GM18508 (cell line): ENCODE measurements around the gene WDR7.

ENCODE experiments used
- ATAC-seq: cut with Tn5 transposase; IDR thresholded peaks from one replicate; pipeline ENCODE4 v1.9.1; 2021; ENCODE audit warnings: moderate number of reproducible peaks; ENCODE audit not compliant: insufficient read depth, unreplicated experiment

The WDR7 gene

GRCh38 chr18:56716692-56717146 is 65.6 kb downstream of the WDR7 start:
- ATAC-seq = no peak

GRCh38 chr18:56721031-56721430 is 69.9 kb downstream of the WDR7 start:
- ATAC-seq = no peak

DNA sequence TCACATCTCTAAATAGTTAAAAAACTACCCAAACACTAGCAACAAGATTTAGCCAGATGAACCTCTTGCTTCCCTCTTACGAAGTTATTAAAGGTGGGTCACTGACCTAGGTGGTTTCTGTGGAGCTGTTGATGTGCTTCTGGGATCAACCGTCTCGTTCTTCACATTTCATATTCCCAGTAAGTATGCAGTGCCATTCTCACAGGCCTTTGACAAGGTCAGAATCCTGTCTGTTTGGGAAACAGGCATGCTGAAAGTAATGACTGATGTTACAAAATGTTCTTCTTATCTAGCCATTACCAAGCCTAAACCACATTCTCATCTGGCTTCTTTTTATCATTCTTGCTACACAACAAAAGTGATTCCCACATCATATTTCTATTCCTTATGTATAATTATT is 70.3 kb downstream of the WDR7 start:
- no peak for ATAC-seq

DNA sequence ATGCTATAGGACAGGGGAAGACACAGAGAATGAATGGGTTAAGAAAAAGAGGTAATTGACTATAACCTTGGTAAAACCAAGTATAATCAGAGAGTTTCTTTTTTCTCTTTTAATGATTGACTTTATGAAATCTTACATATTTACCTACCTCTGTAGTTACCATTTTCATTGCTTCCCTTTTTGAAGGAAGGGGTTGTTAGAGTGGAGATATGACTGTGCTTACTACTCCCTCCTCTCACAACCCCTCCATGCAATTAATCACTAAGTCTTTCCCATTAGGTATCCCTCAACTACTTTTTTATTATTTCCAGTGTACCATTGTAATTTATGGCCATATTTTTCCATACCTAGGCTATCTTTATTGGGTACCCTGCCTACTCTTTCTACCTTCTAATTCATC is 71.4 kb downstream of the WDR7 start:
- no peak for ATAC-seq

DNA sequence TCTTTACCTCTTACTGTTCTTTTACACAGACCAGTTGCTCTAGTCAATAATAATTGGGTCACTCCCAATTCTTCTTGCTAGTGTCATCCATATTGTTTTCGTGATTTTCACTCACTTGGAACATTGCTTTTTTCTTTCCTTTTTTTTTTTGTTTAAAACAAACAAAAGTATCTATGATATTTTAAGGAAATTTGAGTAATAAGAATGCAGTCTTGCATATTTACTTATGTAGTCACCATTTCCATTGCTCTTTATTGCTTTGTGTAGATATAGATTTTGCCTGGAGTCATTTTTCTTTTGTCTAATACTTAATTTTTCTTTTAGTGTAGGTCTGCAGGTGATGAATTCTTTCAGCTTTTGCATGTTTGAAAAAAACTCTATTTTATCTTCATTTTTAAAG is 71.9 kb downstream of the WDR7 start:
- no peak for ATAC-seq

DNA sequence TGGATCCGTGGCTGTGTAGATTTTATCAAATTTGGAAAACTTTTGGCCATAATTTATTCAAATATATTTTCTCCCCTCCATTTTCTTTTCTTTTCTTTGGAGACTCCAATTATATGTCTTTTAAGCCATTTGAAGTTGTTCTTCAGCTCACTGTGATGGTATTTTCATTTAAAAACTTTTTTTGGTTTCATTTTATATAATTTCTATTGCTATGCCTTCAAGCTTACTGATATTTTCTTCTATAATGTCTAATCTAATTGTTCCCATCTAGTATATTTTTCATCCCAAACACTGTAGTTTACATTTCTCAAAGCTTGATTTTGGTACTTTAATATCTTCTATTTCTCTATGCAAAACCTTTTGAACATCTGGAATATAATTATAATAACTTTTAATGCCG is 72.5 kb downstream of the WDR7 start:
- no peak for ATAC-seq

DNA sequence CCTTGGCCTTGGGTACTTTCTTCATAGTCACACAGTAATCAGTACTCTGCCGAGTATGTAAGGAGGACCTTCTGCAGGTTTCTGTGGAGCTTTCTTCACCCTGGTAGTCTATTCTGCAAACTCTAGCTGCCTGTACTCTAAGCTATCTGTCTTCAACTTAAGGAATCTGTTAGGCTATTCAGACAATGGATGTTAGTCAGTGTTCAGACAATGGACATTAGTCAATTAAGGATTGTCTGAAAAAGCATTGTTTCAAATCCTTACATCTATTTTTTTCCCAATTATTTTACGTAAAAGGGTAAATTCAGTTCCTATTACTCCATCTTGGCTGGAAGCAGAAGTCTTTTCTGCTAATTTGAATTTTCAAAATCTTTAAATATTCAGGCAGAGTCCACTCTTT is 75.7 kb downstream of the WDR7 start:
- no peak for ATAC-seq

DNA sequence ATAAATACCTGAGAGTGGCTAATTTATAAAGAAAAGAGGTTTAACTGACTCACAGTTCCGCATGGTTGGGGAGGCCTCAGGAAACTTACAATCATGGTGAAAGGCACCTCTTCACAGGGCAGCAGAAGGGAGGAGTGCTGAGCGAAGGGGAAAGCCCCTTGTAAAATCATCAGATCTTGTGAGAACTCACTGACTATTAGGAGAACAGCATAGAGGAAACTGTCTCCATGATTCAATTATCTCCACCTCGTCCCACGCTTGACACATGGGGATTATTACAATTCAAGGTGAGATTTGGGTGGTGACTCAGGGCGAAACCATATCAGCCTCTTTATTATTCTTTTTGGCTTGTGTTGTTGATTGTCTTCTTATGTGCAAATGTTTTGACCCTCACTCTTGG is 76.2 kb downstream of the WDR7 start:
- no peak for ATAC-seq

DNA sequence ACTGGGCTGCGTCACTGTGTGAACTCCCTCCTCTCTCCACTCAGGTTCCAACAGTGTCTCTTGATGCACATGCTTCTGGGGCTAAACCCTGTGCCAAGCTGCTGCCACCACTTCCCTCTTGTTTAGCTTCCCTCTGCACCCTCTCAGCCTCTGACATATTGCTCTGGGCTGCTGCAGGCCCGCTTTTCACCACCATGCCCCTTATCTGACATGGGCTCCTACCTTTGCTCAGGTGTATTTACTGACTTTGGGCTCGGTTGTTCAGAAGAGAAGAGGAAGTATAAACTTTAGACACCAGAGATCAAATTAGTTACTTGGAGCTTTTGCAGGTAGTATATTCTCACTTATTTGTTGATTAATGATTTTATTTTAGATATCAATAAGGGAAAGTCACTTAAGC is 77.6 kb downstream of the WDR7 start:
- no peak for ATAC-seq

GRCh38 chr18:56738184-56738583 is 87.0 kb downstream of the WDR7 start:
- no peak for ATAC-seq

- ATAC-seq = no peak
These were observed 88.6 kb downstream of the WDR7 start for GRCh38 chr18:56739731-56740130.

- no peak for ATAC-seq
These were observed 89.5 kb downstream of the WDR7 start for GRCh38 chr18:56740645-56741044.

DNA sequence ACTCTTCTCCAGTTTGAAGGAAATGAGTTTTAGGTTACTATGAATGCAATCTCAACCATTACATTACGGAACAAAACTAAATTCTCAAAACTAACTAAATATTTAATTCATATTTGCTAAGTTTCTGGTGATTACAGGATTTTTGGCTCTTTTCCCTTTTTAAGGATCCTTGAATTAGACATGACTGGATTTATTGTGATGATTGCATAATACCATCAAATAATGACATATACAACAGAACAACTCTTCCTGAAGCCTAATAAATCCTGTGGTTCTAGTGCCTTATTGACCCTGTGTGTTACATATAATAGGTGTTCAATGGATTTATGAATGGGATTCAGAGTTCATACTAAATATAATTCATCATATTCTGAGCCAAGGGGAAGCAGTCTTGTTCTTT is 90.5 kb downstream of the WDR7 start:
- ATAC-seq = no peak

DNA sequence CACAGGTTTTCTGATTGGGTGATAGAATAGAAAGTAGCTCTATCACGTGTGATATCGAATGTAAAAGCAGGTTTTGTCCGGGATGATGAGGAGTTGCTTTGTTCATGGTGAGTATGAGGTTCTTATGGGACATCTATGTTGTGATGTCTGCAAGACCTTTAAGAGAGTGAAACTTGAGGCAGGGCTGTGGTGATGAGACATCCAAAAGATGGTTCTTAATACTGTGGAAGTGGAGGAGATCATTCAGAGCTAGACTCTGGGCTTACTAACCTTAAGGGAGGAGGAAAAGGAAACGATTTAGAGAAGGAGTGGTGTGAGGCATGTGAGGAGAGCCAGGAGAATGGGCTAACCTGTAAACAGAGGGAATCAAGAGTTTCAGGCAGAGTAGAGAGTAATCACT is 92.0 kb downstream of the WDR7 start:
- ATAC-seq = no peak

DNA sequence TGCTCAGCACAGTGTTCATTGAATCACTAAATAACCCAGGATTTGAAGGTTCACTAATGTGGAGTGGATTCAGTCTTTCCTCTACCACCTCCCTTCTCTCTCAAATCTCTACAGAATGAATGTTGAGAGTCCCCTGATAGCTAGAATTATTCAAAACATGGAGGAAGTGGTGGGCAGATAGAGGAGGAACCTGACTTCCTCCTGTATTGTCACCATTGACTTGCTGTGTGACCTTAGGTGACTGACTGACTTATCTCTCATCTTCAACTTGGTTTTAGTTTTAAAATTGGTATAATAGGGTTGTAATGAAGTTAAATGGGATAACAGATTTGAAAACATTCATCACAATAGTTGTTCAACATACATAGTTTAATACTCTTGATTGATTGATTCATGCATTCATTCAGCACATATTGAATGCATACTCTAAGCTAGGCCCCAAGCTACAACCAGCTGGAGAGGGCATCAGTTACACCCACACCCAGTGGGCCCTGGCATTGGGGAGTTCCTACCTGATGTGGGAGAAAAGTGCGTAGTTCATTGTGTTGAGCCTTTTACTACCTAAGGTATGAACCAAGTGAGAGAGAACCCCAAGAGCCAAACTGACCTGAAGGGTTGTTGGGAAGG is 96.0 kb downstream of the WDR7 start:
- peak; percentile 50 for ATAC-seq

GRCh38 chr18:56747857-56748256 is 96.7 kb downstream of the WDR7 start:
- no peak for ATAC-seq

DNA sequence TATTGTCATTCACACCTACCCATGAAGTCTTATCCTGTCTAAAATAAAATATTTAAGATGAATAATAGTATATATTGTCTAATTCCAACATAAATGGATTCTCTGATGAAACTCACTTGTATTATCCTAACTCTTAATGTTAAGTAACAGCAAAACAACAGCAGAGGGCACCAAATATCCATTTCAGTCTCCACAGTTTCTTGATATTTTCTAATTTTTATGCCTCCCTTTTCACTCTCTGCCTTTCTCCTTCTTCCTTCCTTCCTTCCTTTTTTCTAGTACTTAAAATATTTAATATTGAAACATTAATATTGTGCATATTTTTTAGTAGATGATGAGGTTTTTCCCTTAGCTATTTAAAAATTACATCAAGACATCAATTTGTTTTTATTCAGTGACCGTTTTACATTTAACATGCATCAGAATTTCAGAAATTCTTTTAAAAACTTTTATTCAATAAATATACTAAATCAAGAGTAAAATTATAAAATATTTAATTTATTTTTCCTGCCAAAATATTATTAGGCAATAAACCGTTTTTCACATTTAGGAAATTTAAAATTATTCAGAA is 97.6 kb downstream of the WDR7 start:
- no peak for ATAC-seq

- no peak for ATAC-seq
These were observed 105.8 kb downstream of the WDR7 start for GRCh38 chr18:56756966-56757365.

DNA sequence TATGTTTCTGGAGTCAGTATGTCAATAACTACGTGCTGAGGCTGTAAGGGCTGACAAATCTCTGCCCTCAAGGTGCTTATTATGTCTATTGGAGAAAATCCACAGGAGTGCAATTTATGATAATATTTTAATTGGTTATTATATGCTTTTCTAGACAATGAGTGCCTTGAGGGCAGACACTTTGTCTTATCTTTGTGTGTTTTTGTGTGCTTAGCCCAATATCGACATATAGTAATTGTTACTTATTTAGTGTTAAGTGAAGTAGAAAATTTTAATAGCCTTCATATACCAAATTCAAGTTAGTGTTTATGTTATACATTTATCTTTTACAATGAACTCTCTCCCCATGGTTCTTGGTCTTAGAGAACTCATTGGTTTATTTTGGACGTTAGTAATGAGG is 118.9 kb downstream of the WDR7 start:
- ATAC-seq = no peak

DNA sequence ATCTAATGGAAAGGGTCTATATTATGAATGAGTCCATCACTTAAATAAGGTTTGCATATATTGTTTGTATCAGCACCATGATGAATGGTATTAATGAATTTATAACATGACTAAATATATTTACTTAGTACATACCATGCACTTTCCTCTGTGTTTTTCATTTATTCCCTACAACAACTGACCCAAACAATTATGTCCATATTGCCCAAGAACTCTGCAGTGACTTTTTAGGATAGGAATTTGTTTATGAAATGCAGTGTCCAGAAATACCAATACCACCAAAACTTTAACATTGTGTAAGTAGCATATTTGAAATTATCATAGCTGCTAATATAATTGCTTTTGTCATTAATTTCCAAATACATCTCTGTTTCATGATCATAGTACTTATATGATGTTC is 119.7 kb downstream of the WDR7 start:
- ATAC-seq = no peak

GRCh38 chr18:56775701-56776100 is 124.5 kb downstream of the WDR7 start:
- no peak for ATAC-seq

DNA sequence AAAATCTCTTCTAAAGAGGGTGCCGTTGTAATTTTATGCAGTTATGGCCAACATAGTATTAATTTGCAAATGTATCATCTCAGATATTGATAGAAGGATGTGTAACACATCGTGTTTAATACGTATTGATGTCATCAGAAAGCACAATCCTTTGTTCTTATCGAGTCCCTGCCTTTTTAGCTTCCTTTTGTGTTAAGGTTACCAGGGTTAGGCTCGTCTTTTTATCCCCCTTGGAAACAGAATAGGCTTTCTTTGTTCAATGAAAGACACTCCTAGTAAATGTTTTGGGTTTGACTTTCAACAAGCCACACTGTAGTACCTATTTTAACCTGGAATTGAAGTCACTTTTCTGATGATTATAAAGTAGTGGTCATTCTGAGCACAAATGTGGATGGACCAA is 136.2 kb downstream of the WDR7 start:
- no peak for ATAC-seq
